ENCODE data around the gene KCNJ4.

Gene KCNJ4

DNA sequence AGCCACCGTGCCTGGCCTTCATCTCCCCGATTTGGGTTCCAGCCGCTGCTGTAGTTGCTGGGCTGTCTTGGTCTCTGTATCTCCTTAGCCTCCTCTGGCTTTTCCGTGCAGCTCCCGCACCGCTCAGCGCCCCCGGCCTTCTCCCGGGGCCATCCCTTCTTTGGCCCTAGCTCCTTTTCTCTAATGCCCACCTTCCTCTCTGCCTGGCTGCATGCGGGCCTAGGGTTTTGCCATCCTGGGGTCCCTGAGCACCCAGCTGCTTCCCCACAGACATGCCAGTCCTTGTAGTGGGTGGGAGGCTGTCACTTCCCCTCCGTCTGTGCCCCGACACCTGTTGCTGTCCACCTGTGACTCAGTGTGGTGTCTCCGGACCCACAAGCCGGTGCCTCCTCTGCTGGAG, 36.4 kb downstream of the KCNJ4 start:
- H3K4me1 ChIP-seq (ENCODE audit: low read length) = no peaks in the 10 kb centered on the region
- no peaks in the 10 kb centered on the region for H4K20me1 ChIP-seq (ENCODE audit: insufficient read depth, low read length)
- H2AFZ ChIP-seq (ENCODE audit: low read length) = no peak overlapping the region
- H3K27ac ChIP-seq (ENCODE audit: low read length) = no peak overlapping the region
- H3K9me3 ChIP-seq (replicated peaks; ENCODE audit: insufficient read depth, low read length) = no peaks in the 10 kb centered on the region
- H3K9me2 ChIP-seq (replicated peaks; ENCODE audit: insufficient read depth, low read length) = no peaks in the 10 kb centered on the region
- no peak for DNase-seq
- H3K36me3 ChIP-seq (replicated peaks; ENCODE audit: insufficient read depth, low read length) = no peaks in the 10 kb centered on the region
- no peaks in the 10 kb centered on the region for H3K79me2 ChIP-seq (ENCODE audit: low read length)
- H3K27me3 ChIP-seq (replicated peaks; ENCODE audit: insufficient read depth, low read length) = no peaks in the 10 kb centered on the region
- no peak for TF ChIP-seq CTCF (IDR thresholded peaks at IDR 0.05; ENCODE audit: low read length)
- TF ChIP-seq EZH2phosphoT487 (IDR thresholded peaks at IDR 0.05; ENCODE audit: low read length) = no peak
- TF ChIP-seq EZH2 (optimal IDR thresholded peaks at IDR 0.05; ENCODE audit: low read depth, low read length) = no peak
- no peak overlapping the region for H3K9ac ChIP-seq (ENCODE audit: low read length)
- H3K4me2 ChIP-seq (ENCODE audit: low read depth, low read length) = no peak overlapping the region
- H3K4me3 ChIP-seq (ENCODE audit: low read length) = no peak overlapping the region
- H3F3A ChIP-seq (ENCODE audit: insufficient read depth, low read length) = no peaks in the 10 kb centered on the region

- TF ChIP-seq EZH2phosphoT487 (IDR thresholded peaks at IDR 0.05; ENCODE audit: low read length) = no peak
- TF ChIP-seq EZH2 (optimal IDR thresholded peaks at IDR 0.05; ENCODE audit: low read depth, low read length) = no peak
- TF ChIP-seq CTCF (IDR thresholded peaks at IDR 0.05; ENCODE audit: low read length) = no peak
- no peak overlapping the region for H3K4me3 ChIP-seq (ENCODE audit: low read length)
- no peak for DNase-seq
Measured at GRCh38 chr22:38417252-38418060, 37.5 kb downstream of the KCNJ4 start.

DNA sequence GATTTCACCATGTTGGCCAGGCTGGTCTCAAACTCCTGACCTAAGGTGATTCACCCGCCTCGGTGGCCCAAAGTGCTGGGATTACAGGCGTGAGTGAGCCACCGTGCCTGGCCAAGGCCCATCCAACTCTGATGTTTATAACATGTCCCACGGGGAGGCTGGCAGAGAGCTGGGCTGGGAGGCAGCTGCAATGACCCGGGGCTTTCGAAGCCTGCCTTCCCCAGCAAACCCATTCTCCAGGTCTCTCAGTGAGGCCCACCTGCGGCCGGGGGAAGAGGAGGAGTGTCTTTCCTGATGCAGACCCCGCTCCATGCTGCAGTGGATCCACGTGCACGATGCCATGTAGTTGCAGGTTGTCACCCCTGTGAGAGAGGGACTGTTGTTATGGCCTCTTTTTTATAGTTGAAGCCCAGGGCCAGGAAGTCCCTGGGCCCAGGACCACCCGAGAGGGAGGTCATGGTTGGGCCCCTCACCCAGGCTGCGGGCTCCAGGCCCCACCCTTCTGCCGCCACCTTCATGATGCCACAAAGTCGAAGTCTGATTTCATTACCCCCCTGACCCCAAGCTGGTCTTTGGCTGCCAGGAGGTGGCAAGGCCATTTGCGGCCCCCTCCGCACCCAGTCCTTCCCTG, 38.3 kb downstream of the KCNJ4 start:
- Histone ChIP-seq H3K27me3 (replicated peaks; ENCODE audit: insufficient read depth, low read length) (no peaks in the 10 kb centered on the region), H3K79me2 (ENCODE audit: low read length) (no peaks in the 10 kb centered on the region), H2AFZ (ENCODE audit: low read length) (no peak overlapping the region), H3K4me3 (ENCODE audit: low read length) (no peak overlapping the region), H4K20me1 (ENCODE audit: insufficient read depth, low read length) (no peaks in the 10 kb centered on the region), H3K9ac (ENCODE audit: low read length) (no peak overlapping the region), H3K36me3 (replicated peaks; ENCODE audit: insufficient read depth, low read length) (no peaks in the 10 kb centered on the region), H3K9me2 (replicated peaks; ENCODE audit: insufficient read depth, low read length) (no peaks in the 10 kb centered on the region), H3K9me3 (replicated peaks; ENCODE audit: insufficient read depth, low read length) (no peaks in the 10 kb centered on the region), H3K4me1 (ENCODE audit: low read length) (0 out of 2 replicates have a peak, but pooled peaks cover 4% of the 10 kb centered on the region), H3F3A (ENCODE audit: insufficient read depth, low read length) (no peaks in the 10 kb centered on the region), H3K27ac (ENCODE audit: low read length) (no peak overlapping the region), H3K4me2 (ENCODE audit: low read depth, low read length) (no peak overlapping the region)
- DNase-seq = no peak
- TF ChIP-seq EZH2 (optimal IDR thresholded peaks at IDR 0.05; ENCODE audit: low read depth, low read length) = no peak
- no peak for TF ChIP-seq CTCF (IDR thresholded peaks at IDR 0.05; ENCODE audit: low read length)
- TF ChIP-seq EZH2phosphoT487 (IDR thresholded peaks at IDR 0.05; ENCODE audit: low read length) = no peak

More at GRCh38 chr22:38417252-38418060, 37.5 kb downstream of the KCNJ4 start:
- no peaks in the 10 kb centered on the region for H3K9me2 ChIP-seq (replicated peaks; ENCODE audit: insufficient read depth, low read length)
- no peaks in the 10 kb centered on the region for H3F3A ChIP-seq (ENCODE audit: insufficient read depth, low read length)
- H3K4me1 ChIP-seq (ENCODE audit: low read length) = 0 out of 2 replicates have a peak, but pooled peaks cover 1% of the 10 kb centered on the region
- H3K27me3 ChIP-seq (replicated peaks; ENCODE audit: insufficient read depth, low read length) = no peaks in the 10 kb centered on the region
- H3K36me3 ChIP-seq (replicated peaks; ENCODE audit: insufficient read depth, low read length) = no peaks in the 10 kb centered on the region
- no peak overlapping the region for H3K9ac ChIP-seq (ENCODE audit: low read length)
- no peak overlapping the region for H3K27ac ChIP-seq (ENCODE audit: low read length)
- H3K4me2 ChIP-seq (ENCODE audit: low read depth, low read length) = no peak overlapping the region
- H3K79me2 ChIP-seq (ENCODE audit: low read length) = no peaks in the 10 kb centered on the region
- H4K20me1 ChIP-seq (ENCODE audit: insufficient read depth, low read length) = no peaks in the 10 kb centered on the region
- H3K9me3 ChIP-seq (replicated peaks; ENCODE audit: insufficient read depth, low read length) = no peaks in the 10 kb centered on the region
- no peak overlapping the region for H2AFZ ChIP-seq (ENCODE audit: low read length)

Measured in MM.1S (cell line).